ENCODE data around the gene SDK1.
"Not testable (repeated sequence)": the region's sequence is repeated elsewhere in the genome, so short reads cannot be mapped to it uniquely, and the experiment has no call there.

Gene SDK1

DNA sequence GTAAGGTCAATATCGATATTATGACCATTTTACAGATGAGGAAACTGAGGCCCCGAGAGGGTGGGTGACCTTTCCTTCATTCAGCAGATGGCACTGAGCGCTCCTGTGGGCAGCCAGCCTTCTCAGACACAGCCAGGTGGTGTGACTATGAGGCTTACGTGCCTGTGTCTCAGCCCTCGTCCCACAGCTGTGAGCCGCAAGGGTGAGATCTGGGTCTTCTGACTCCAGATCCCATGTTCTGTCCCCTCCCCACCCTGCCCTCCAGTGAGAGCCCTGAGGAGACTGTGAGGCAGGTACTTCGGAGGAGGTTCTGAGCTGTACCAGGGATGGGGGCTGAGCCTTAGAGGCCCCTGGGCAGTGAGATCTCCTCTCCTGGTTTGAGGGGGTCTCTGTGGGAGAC lies 767.2 kb downstream of the SDK1 start:
- no peak for DNase-seq

DNA sequence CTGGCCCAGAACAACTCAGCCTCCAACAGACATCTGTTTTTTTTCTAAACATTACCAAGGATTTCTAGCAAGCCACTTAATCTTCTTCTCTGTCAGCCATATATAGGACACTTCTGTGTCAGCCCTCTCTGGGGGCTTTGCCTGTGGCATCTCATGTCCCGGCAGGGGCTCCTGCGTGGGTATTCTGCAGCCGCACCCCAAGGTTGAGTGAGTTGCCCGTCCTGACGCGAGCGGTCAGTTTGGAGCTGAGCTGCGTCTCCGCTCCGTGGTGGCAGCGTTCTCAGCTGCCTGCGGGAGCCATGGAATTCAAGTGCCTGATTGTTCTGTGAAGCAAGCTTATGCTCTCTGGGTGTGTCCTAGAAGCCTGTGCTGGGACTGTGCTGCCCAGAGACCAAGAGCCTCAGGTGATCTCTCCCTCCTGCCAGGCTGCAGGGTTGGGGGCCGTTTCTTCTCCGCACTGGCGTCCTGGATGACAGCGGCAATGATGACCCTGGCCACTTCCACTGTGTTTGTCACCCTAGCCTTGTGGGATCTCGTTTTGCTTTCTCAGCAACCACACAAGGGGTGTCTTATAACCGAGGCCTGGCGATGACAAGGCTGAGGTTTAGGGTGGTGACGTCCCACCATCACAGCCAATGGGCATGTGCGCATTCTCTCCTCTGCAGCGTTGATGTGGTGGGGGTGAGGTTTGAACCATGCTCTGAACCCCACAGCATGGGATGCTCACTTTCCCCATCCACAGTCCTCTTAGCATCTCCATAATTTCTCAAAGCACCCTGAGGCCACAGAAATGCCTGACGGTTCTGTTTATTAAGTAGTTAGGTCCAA lies 768.4 kb downstream of the SDK1 start:
- no peak for DNase-seq

DNA sequence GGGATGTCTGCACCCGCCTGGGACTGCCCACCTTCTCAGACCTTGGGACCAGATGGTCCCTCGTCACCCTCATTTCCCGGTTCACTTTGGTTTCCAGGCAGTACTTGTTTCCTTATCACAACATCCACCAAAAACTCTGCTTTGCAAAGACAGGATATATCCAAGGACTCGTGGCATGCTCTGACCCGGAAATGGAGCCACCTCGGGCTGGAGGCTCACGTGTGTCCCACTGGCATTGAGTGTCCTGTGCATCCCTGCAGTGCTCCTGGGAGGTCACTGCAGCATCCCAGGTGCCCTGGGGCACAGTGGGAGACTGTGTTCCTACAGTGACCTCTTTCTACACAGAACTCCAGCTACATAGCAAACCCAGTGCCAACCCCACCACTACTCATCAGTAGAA lies 769.2 kb downstream of the SDK1 start:
- DNase-seq = no peak

DNA sequence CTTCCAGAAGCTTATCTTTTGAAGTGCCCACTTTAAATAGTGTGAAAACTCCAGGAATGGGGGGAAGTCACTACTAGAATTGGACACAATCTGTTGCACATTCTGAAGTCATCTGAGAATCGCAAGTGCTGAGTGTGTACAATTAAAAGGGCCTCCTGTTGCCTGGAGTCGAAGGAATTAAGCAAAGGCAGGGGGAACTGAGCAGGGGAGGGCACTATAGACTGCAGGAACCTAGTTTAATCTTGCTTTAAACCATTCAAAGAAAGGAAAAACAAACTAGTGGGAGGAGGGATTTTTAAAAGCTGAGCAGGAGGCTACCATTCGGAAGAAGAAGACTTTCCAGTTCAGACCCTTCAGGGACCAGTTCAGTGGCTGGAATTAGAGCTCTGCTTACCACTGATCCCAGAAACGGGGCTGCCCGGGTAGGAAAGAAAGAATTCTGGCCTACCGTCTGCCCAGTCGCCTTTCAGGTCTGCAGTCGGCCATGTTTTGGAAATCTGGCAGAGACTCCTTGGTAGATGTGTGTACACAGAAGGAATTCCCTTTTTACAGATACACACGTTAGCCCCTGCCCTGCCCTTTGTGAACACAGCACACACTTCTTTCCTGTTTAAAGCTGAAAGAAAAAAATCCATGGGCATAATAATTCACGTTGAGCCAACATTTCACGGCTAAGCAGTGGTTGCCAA lies 770.5 kb downstream of the SDK1 start:
- no peak for DNase-seq

DNA sequence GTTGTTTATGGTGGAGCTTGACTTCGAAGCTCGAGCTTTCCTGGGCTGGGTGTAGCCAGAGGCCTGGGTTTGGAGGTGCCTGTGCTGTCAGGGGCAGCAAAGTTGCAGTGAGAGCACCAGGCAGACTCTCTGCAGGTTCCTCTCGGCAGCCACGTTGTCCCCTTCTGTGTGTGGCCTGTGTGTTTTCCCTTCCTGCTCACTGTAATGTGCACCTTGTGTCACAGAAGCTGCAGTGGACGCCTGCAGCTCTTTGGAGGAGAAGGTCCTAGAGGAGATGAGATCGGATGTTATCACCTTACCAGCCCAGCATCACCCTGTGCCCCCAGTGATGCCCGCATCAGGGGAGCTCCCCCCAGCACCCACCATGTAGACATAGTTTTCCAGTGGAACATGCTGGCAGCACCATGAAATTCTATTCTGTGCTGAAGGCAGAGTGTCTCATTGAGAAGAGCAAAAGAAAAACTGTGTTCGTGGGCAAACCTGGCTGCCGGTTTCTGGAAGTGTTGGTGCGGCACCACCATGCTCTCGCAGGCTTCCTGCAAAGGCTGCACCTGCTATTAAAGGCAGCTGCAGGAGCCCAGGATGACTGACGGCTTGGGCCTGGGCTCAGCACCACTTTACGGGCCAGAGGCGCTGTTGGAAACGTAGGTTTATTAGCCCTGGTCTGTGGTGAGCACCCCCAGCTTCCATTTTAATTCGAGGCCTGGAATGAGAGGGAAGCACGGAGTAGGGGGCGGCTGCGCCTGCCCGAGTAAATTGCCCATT lies 771.3 kb downstream of the SDK1 start:
- DNase-seq = no peak

DNA sequence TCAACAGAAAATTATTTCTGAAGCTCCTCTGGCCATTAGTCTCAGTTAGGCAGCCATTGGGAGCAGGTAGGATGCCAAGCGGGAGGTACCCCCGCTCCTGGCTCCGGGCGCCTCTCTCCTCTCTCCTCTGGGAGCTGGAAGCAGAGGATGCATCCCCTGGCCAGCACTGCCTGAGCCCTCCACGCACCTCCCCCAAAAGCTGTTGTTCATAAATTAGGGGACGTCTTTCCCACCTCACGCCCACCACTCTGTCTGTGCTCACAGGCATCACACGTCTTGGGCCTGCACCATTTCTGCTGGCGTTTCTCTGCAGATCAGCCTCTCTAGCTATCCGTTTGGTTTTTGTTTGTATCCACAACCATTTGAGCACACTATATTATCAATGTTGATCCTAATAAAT lies 772.0 kb downstream of the SDK1 start:
- DNase-seq = no peak

DNA sequence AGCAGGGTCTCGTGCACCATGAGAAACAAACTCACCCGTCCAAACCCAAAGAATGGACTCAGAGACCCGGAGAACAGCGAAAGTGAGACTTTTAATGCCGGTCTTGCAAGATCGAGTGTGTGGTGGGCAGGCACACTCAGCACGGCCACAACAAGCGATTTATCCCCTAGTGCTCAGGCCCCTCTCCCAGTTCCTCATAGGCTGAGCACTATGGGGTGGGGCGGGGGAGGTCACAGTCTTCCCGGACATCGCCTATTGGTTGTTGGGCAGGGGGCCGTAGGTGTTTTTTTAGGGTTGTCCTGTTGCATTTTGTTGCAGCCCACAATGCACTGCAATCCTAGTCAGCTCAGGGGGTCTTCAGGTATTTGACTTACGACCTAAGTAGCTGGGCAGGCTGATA lies 772.7 kb downstream of the SDK1 start:
- no peak for DNase-seq

DNA sequence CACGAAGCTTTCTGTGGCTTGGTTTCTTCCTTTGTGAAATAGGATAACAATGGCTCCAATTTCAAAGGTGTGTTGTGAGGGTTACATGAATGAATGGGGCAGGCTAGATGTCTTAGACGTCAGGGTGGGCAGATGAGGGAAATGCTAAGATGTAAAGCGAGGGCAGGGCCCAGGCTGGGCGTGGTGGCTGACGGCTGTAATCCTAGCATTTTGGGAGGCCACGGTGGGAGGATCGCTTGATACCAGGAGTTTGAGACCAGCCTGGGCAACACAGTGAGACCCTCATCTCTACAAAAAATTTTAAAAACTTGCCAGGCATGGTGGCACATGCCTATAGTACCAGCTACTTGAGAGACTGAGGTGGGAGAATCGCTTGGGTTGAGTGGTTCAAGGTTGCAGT lies 773.4 kb downstream of the SDK1 start:
- no peak for DNase-seq

DNA sequence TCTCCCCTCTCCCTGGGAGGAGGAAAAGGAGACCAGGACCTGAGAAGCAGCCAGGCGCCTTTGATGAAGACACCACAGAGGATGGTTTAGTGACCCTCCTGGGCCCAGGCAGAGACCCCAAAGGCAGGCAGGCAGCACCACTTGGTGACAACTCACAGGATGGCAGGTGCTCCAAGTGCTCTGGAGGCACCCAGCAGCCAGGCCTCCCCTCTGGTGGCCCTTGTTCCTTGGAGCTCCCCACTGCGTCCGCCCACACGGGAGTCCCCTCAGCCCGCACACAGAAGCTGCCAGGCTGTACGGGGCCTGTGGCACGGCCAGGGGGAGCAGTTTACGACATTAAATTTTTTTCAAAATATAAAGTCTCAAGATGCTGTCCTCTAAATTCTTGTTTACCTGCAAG lies 773.9 kb downstream of the SDK1 start:
- DNase-seq = no peak

DNA sequence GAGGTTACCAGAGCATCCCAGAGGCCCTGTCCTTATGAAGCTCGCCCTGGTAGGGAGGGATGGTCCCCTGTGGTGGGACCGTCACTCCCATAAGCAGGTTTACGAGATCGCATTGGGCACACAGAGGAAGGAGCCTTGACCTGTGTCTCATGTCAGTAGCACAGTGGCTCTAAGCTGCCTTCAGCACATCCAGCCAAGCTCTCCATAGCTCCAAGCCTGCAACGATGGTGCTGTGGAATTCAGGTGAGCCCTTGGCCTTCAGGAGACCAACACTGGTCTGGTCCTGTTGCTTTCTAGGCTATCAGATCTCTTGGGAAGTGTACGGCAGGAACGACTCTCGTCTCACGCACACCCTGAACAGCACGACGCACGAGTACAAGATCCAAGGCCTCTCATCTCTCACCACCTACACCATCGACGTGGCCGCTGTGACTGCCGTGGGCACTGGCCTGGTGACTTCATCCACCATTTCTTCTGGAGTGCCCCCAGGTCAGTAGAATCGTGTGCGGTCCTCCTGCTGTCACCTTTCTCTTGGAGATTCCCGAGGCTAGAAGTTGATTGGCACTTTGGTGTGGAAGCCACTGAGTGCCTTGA lies 775.7 kb downstream of the SDK1 start:
- no peak for DNase-seq

DNA sequence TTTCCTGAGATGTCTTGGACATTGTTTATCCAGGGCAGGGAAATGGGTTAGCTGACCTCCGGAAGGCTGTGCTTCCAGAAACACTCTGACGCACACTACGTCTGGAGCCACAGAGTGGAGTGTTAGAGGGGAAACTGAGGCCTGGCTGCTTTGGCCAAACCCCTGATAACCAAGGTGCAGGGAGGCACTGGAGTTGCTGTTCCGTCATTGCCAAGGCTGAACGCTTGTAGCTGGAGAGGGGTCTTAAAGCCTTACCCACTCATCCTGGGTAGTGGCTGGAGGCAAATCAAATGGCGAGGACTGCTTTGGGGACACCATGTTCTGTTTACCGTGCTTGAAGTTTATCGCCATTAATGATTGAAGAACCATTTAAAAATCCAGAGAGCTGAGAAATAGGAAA lies 776.9 kb downstream of the SDK1 start:
- no peak for DNase-seq

DNA sequence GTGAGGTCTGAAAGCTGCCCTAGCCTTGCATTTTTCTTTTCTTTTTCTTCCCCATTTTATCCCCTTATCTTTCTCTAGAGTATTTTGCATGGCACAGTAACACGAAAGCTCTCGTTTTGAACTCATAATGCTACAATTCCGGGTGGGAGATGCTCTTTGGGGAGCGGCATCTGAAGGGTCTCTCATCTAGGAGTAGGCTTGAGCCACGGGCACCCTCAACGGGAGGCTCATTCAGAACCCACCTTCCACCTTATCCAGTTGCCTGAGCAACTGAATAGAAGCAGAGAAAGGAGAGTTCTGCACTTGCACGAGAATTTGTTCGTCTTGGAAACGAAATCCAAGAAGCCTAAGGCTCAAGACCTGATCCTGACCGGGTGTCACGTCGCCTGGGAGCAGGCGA lies 777.5 kb downstream of the SDK1 start:
- DNase-seq = no peak

DNA sequence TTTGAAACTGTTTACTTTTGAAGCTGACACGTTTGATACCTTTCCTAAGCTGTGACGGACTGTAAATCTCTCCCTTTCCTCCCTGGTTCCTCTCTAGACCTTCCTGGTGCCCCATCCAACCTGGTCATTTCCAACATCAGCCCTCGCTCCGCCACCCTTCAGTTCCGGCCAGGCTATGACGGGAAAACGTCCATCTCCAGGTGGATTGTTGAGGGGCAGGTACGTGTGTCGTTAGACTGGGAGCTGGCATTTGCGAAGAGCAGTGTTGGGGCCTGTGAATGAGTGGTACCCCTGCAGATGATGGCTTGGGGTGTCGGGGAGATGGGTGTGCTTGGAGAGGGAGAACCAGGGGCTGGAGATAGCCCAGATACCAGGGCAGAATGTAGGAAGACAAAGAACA lies 778.3 kb downstream of the SDK1 start:
- no peak for DNase-seq

DNA sequence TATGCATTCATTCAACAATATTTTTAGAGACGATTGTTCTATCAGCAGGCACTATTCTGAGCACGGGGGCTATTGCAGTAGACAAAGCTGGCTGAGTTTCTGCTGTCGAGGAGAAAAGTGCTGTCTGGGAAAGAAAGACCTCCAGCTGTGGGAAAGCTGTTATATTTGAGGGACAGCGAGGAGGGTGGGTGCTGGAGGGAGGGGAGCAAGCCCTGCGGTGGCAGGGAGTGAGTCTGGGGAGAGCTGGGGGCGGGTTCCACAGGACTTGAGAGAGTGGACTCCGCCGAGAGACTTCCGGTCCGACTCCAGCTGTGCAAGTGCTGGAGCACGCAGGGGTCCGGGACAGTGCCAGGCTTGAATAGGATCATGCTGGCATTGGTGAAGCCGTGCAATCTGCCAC lies 778.9 kb downstream of the SDK1 start:
- no peak for DNase-seq

DNA sequence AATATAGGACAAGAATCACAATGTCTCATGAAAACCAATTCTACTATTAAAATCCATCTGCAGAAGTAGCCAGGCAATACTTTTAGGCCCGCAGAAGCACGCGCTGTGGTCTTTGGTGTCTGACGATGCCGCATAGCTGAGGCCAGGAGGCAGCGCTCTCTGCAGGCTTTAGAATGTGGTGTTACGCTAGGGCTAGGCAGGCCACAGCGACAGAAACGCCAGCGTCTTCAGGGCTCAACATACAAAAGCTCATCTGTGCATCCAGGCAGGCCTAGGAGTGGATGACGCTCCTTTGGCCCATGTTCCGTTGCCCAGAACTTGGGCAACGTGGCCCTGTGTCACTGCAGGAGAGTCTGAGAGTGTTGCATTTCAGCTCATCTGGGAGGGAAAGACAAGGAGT lies 779.9 kb downstream of the SDK1 start:
- DNase-seq = no peak

DNA sequence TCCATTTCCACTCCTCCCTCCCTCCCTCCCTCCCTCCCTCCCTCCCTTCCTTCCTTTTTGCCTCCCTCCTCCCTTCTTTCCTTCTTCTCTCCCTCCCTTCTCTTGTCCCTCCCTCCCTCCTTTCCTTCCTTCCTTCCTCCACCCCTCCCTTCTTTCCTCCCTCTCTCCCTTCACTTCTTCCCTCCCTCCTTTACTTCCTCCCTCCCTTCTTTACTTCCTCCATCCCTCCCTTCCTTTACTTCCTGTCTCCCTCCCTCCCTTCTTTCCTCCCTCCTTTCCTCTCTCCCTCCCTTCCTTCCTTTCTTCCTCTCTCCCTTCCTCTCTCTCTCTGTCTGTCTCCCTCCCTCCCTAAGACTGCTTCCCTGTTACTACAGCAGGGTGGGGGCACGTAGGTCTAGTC lies 782.5 kb downstream of the SDK1 start:
- no peak for DNase-seq

DNA sequence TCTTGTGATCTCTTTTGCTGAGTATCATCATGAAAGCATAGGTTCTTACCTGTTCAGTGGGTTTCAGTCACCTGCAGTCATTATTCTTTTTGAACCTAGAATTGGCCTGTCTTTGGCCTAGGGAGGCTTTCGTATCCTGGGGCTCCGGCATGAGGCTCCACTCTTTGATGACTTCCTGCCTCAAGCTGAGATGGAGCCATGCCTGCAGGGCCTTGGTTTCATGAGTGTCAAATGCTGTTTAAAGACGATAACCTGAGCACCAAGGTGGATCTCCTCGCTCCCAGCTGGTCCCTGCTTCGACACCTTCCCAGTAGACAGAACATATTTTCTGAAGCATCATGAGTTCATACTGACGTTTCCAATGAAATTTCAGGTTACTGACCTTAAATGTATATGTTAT lies 783.2 kb downstream of the SDK1 start:
- no peak for DNase-seq

DNA sequence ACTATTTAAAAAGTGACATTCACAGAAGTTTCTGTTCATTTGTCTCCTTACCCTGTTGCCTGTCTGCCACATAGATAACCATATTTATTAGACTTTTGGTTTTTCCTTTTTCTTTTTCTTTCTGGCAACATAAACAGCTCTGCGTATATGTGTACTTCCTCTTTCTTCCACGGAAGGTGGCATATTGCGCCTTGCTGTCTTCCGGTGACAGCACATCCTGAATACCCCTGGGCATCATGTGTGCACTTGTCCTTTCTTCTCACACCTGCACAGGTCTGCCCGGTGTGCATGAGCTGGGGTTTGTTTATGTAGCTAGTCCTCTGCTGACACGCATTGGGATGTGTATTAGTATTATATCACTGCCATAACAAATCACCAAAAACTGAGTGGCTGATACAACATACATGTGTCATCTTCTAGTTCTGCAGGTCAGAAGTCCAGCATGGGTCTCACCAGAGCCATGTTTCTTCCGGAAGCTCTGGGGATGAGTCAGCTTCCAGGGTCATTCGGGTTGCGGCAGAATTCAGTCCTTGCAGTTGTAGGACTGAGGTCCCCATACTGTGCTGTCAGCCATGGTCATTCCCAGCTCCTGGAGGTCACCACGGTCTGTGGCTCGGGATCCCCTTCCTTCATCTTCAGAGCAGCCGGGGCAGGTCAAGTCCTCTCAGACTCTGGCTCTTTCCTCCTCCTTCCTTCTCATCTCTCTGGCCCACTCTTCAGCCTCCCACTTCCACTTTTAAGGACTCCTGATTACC lies 785.1 kb downstream of the SDK1 start:
- no peak for DNase-seq

DNA sequence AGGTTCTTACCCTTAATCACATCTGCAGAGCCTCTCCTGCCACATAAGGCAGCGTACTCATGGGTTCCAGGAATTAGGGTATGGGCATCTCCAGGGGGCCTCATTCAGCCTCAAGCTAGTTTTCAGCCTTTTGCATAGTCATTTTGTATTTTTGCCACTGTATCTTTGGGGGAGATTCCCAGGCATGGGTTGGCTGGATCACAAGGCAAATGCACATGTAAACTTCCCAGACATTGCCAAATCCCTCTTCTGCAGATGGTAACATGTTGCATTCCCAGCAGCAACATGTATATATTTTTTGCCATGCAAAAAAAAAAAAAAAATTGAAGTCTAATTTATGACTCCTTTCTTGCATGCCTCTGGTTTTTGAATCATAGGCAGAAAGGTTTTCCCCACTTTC lies 785.7 kb downstream of the SDK1 start:
- no peak for DNase-seq

DNA sequence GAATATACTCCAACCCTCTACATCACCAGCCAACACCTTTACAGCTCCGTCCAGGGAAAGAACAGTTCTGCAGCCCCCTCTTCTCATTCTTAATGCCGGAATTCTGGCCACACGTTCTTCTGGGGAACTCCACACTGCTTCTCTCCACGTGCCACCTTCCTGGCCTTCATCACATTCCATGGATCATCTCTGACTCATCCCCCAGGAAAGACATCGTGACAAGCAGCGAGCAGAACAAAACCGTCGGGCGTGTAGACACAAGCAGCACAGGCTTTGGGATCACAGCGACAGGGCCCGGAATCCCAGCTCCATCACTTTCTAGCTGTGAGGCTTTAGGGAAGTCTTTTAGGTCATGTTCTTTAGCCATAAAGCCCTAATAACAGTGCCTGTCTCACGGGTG lies 790.7 kb downstream of the SDK1 start:
- no peak for DNase-seq

DNA sequence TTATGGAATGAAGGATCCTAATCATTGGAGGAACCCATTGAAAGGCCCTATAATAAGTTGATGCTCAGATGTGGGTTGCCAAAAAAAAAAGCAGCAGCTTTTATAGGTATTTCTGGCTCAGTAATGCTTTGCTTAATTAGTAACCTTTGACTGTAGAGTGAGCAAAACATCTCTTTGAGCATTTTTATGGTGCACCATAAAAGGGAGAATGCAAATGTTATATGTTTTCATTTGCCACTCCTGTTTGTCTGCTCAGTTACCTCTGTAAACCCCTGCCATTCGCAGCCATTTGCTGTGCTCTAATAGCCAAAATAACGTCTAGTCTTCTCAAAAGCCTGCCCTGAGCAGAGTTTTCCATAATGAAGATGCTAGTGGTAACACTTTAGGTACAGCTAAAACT lies 792.0 kb downstream of the SDK1 start:
- DNase-seq = no peak

DNA sequence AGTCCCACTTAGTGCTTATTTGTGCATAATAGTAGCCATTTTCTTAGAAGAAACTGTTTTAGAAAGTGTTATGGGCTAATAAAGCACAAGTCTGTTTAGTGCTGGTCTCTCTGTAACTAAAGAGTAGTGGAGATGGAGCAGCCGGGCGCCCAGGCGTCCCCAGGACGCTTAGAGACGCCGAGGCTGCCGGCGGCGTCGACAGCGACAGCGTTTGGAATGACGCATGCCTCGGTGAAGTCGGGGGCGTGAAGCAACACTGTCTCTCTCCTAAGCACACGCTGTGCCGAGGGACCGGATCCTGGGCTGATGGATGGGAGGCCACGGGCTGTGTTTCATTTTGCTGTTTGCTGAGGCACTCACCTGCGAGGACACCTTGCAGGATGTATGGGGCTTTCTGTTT lies 792.4 kb downstream of the SDK1 start:
- DNase-seq = no peak

DNA sequence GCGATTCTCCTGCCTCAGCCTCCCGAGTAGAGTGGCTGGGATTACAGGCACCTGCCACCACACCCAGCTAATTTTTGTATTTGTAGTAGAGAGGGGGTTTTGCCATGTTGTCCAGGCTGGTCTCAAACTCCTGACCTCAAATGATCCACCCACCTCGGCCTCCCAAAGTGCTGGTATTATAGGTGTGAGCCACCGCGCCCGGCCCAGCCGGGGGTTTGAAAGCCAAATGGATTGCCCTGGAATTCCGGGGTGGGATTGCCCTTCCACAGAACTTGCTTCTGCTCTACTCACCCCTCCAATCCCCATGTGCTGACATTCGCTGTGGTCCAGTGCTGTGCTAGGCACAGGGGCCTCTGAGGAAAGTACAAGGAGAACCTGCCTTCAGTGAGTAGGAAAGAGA lies 793.1 kb downstream of the SDK1 start:
- not testable (repeated sequence) for DNase-seq
